HepG2 (cell line): ENCODE measurements around the gene CHTF8. TPM values are rescaled to one million over a fixed set of nuclear protein-coding genes. Genes with fewer than 3 reads are reported as not detected.

ENCODE experiments used
- ATAC-seq: fragments of 200-7000 bp; cut with Tn5 transposase; 3 replicates; pipeline ENCODE4 v1.9.1; 2020; ENCODE audit warnings: mild to moderate bottlenecking, moderate library complexity
- BruUV-seq: library from RNA; stranded (reverse); fragments of 400-500 nt; replicated peaks from 2 replicates; lab custom pipeline; 2021; lab: Mats Ljungman, UMichigan
- CTCF ChIA-PET: fragments of 300-600 bp; formaldehyde crosslinking; extraction: SDS; loops from one replicate; lab custom pipeline; 2021; ENCODE audit warnings: low total read pairs, inconsistent platforms, low intra/inter-chr PET ratio; lab: Yijun Ruan, JAX
- POLR2A ChIA-PET: fragments of 350-600 bp; sonication (Branson Sonifier 250); formaldehyde crosslinking; loops from one replicate; lab custom pipeline; 2020; ENCODE audit warnings: antibody characterized with exemption, inconsistent platforms; lab: Yijun Ruan, JAX
- DNase-seq: peaks from one replicate; pipeline ENCODE4 v3.0.0-alpha.2; 2015; ENCODE audit warnings: low spot score
- FAIRE-seq: peaks from 3 replicates; lab custom pipeline; 2011; peaks lifted over from hg19 to GRCh38; lab: Jason Lieb, UNC
- H2AFZ ChIP-seq: one replicate; pipeline ENCODE4 v1.6.1; 2011; ENCODE audit warnings: low read length, inconsistent platforms
- H3K27ac ChIP-seq: fragments of 300-600 bp; 3 replicates; pipeline ENCODE4 v1.8.0; 2011; ENCODE audit warnings: mixed run types, mild to moderate bottlenecking, mixed read lengths, low read length, inconsistent platforms; ENCODE audit not compliant: insufficient read depth; ENCODE audit errors: extremely low read length
- H3K27me3 ChIP-seq, 2 experiments: fragments of 200-600 bp in 1 of 2; 2 replicates in 1 of 2; 3 replicates in 1 of 2; pipeline versions ENCODE4 v1.6.0 to v1.8.0; 2011; ENCODE audit warnings: low read length in 2 of 2, mild to moderate bottlenecking in 2 of 2, moderate library complexity in 2 of 2, inconsistent platforms in 1 of 2; ENCODE audit not compliant: insufficient read depth in 2 of 2, control insufficient read depth in 1 of 2
- H3K36me3 ChIP-seq, 2 experiments: fragments of 200-600 bp in 1 of 2; replicated peaks in 1 of 2; 2 replicates in 1 of 2; 3 replicates in 1 of 2; pipeline versions ENCODE4 v1.5.1 to v1.8.0; 2011; ENCODE audit warnings: low read length in 2 of 2, inconsistent platforms in 1 of 2; ENCODE audit not compliant: insufficient read depth in 2 of 2, control insufficient read depth in 1 of 2
- H3K4me1 ChIP-seq: 2 replicates; pipeline ENCODE4 v1.5.1; 2012; ENCODE audit warnings: low read length, inconsistent platforms; ENCODE audit not compliant: insufficient read depth
- H3K4me2 ChIP-seq: 2 replicates; pipeline ENCODE4 v1.6.0; 2011; ENCODE audit warnings: low read depth, low read length, inconsistent platforms
- H3K4me3 ChIP-seq, 3 experiments: fragments of 200-600 bp in 1 of 3; sonication (generic), shearing (Covaris generic) in 1 of 3; replicated peaks in 1 of 3; 2 replicates each; pipeline ENCODE4 v1.5.1; 2011 to 2016; ENCODE audit warnings: low read length in 3 of 3, inconsistent platforms in 2 of 3, low read depth in 2 of 3, mild to moderate bottlenecking in 2 of 3, control low read depth in 1 of 3, mixed read lengths in 1 of 3; ENCODE audit not compliant: insufficient read depth in 1 of 3
- H3K79me2 ChIP-seq: one replicate; pipeline ENCODE4 v1.6.1; 2011; ENCODE audit warnings: low read length, inconsistent platforms; ENCODE audit not compliant: insufficient read depth
- H3K9ac ChIP-seq: 2 replicates; pipeline ENCODE4 v1.6.0; 2011; ENCODE audit warnings: mild to moderate bottlenecking, low read depth, low read length, inconsistent platforms; ENCODE audit not compliant: insufficient read depth
- H3K9me3 ChIP-seq: 2 replicates; pipeline ENCODE4 v1.5.1; 2012; ENCODE audit warnings: mild to moderate bottlenecking, low read length
- H4K20me1 ChIP-seq: 2 replicates; pipeline ENCODE4 v1.6.0; 2011; ENCODE audit warnings: inconsistent platforms, mild to moderate bottlenecking, low read length, moderate library complexity; ENCODE audit not compliant: insufficient read depth
- BHLHE40 ChIP-seq: IDR thresholded peaks from 2 replicates; pipeline ENCODE4 v1.6.1; 2011; ENCODE audit warnings: low read length, improper control_type of control experiment
- CBFB ChIP-seq: sonication (generic); formaldehyde crosslinking; IDR thresholded peaks from 2 replicates; pipeline ENCODE4 v1.4.0; 2020; ENCODE audit warnings: missing genetic modification reagents
- CBX5 ChIP-seq: sonication (generic); formaldehyde crosslinking; IDR thresholded peaks from 2 replicates; pipeline ENCODE4 v1.4.0; 2020; ENCODE audit warnings: missing genetic modification reagents, borderline replicate concordance
- EHMT2 ChIP-seq: fragments of 200-600 bp; sonication (generic); IDR thresholded peaks from 2 replicates; pipeline ENCODE4 v1.7.0; 2017; ENCODE audit warnings: antibody characterized with exemption, low read depth, low read length, borderline replicate concordance
- EP300 ChIP-seq, 3 experiments: sonication (generic) in 1 of 3; formaldehyde crosslinking in 1 of 3; IDR thresholded peaks; 2 replicates each; pipeline versions ENCODE4 v1.5.1 to v1.6.1; 2011 to 2020; ENCODE audit warnings: low read depth in 2 of 3, low read length in 2 of 3, borderline replicate concordance in 1 of 3, improper control_type of control experiment in 1 of 3, mild to moderate bottlenecking in 1 of 3, missing genetic modification reagents in 1 of 3, moderate library complexity in 1 of 3
- NCOA2 ChIP-seq: sonication (generic); formaldehyde crosslinking; IDR thresholded peaks from 2 replicates; pipeline ENCODE4 v1.8.0; 2022; ENCODE audit warnings: inconsistent platforms
- NR2F6 ChIP-seq, 2 experiments: IDR thresholded peaks; 2 replicates each; pipeline ENCODE4 v1.6.1; 2016; ENCODE audit warnings: antibody characterized with exemption in 1 of 2, mild to moderate bottlenecking in 1 of 2
- PHF20 ChIP-seq: sonication (generic); formaldehyde crosslinking; IDR thresholded peaks from 2 replicates; pipeline ENCODE4 v1.5.0; 2020; ENCODE audit warnings: mild to moderate bottlenecking, missing genetic modification reagents
- SIX1 ChIP-seq: sonication (generic); formaldehyde crosslinking; IDR thresholded peaks from 2 replicates; pipeline ENCODE4 v1.4.0; 2020; ENCODE audit warnings: missing genetic modification reagents, borderline replicate concordance
- ZNF772 ChIP-seq: sonication (generic); formaldehyde crosslinking; IDR thresholded peaks from 2 replicates; pipeline ENCODE4 v1.5.0; 2020; ENCODE audit warnings: mild to moderate bottlenecking, missing genetic modification reagents
- WGBS: methylation state at CpG from one replicate; pipeline ENCODE4 v1.1.6; 2017; ENCODE audit warnings: low lambda C conversion rate; 5-methylcytosine and 5-hydroxymethylcytosine counted together
- in situ Hi-C: cut with HindIII; loops from 2 replicates; pipeline ENCODE4 v1.10.0; 2017; ENCODE audit warnings: low pct_unique_long_range_greater_than_20kb; ENCODE audit not compliant: extremely low pct_ligation_motif_present
- intact Hi-C: fragments of 100-400 bp; cut with micrococcal nuclease; formaldehyde crosslinking; loops from one replicate; pipeline ENCODE4 v1.10.0; 2022; ENCODE audit not compliant: unreplicated experiment
- polyA plus RNA-seq, 8 experiments: library from polyadenylated mRNA; depleted of rRNA in 3 of 8; stranded (reverse) in 7 of 8; unstranded in 1 of 8; fragments of >200 nt; fragmentation: Illumina TruSeq in 4 of 8; extraction: Trizol in 4 of 8; gene quantifications; 2 replicates each; pipeline versions ENCODE4 v1.2.1 to v1.2.3, GENCODE V29; 2011 to 2016; ENCODE audit warnings: low read depth in 4 of 8, missing spikeins in 1 of 8, mixed read lengths in 1 of 8; ENCODE audit not compliant: insufficient read depth in 1 of 8
- total RNA-seq, 5 experiments: library from RNA; depleted of rRNA; stranded (reverse); fragments of >200 nt; fragmentation: Illumina TruSeq; extraction: Trizol; gene quantifications; 2 replicates each; pipeline ENCODE4 v1.2.3, GENCODE V29; 2016; ENCODE audit warnings: low read depth in 1 of 5

CHTF8 gene
- total and polyA plus RNA-seq, 2 of the 13 experiments (the other 11 are each of a cell fraction or from before 2014, with no cell fraction given), result 37.2 to 67.5 TPM

DNA sequence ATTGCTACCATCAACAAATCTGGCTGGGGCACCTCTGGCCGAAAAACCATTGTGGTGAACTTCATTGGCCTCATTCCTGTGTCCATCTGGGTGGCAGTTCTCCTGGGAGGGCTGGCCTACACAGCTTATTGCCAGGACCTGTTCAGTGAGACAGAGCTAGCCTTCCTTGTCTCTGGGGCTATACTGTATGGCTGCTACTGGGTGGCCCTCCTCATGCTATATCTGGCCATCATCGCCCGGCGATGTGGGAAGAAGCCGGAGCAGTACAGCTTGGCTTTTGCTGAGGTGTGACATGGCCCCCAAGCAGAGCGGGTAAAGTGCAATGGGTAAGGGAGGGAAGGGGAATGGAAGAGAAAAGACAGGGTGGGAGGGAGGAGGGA is 17.4 kb downstream of the CHTF8 start:
- TF ChIP-seq CBX5 (no peak), PHF20 (CRISPR knock-in tag) (no peak), EHMT2 (no peak), NR2F6 (IDR thresholded peaks at IDR 0.05) (no peak), NR2F6 (CRISPR knock-in tag; IDR thresholded peaks at IDR 0.05) (no peak), NCOA2 (CRISPR knock-in tag) (no peak), BHLHE40 (no peak), ZNF772 (CRISPR knock-in tag) (no peak), SIX1 (no peak), CBFB (CRISPR knock-in tag) (no peak), EP300 (IDR thresholded peaks at IDR 0.05; ENCODE audit: low read depth in 2 of 2, low read length in 2 of 2) (no peak), EP300 (CRISPR knock-in tag; IDR thresholded peaks at IDR 0.05; ENCODE audit: borderline replicate concordance) (no peak)
- ChIA-PET POLR2A (no interaction called here), CTCF (no interaction called here)
- DNase-seq (no peak), ATAC-seq (no peak), FAIRE-seq (no peak)
- no peaks in the 10 kb centered on the region for H3K27me3 ChIP-seq
- no peak overlapping the region for H3K27ac ChIP-seq
- H3K9ac ChIP-seq, result no peak overlapping the region
- 0 out of 2 replicates have a peak, but pooled peaks cover 5% of the 10 kb centered on the region for H3K4me1 ChIP-seq
- H3K4me3 ChIP-seq, result no peak overlapping the region
- in situ Hi-C loops, result loop anchor here (25.0 kb wide), 1 partner anchor 403 kb away; no protein-coding TSS in a partner anchor
- intact Hi-C loops, result no loop called here
- H3K9me3 ChIP-seq, result no peaks in the 10 kb centered on the region
- no peaks in the 10 kb centered on the region for H3K79me2 ChIP-seq
- no peaks in the 10 kb centered on the region for H4K20me1 ChIP-seq
- H3K4me2 ChIP-seq, result no peak overlapping the region
- peaks cover 14 to 31% of the 10 kb centered on the region in 2 experiments for H3K36me3 ChIP-seq
- no TSS peak for BruUV-seq
- WGBS, result 97% methylated on average over 6 of the region's 6 CpGs
- H2AFZ ChIP-seq, result no peak overlapping the region
